ENCODE results near the gene BTNL3. TPM values are rescaled to one million over a fixed set of nuclear protein-coding genes. Genes with fewer than 3 reads are reported as not detected.
"Not testable (repeated sequence)": the region's sequence is repeated elsewhere in the genome, so short reads cannot be mapped to it uniquely, and the experiment has no call there.

The BTNL3 gene
- total RNA-seq, 2 donors from 2014 or later: 0.10 to 0.16 TPM

- Mint-ChIP-seq H3K4me1 (ENCODE audit: low read depth) (no peaks in the 10 kb centered on the region), H3K36me3 (ENCODE audit: insufficient read depth in 2 of 2) (peaks cover 0 to 3% of the 10 kb centered on the region in 2 donors), H3K4me3 (no peak overlapping the region), H3K27me3 (ENCODE audit: low read depth) (no peaks in the 10 kb centered on the region), H3K9me3 (peaks cover 0 to 2% of the 10 kb centered on the region in 2 donors), H3K27ac (no peak overlapping the region)
- ATAC-seq (replicated peaks in 1 of 2) (no peak), DNase-seq (no peak)
These were observed 1.6 kb downstream of the BTNL3 start for GRCh38 chr5:180990086-180990881.

- Mint-ChIP-seq H3K4me1 (ENCODE audit: low read depth) (no peaks in the 10 kb centered on the region), H3K27ac (no peak overlapping the region), H3K9me3 (peaks cover 0 to 2% of the 10 kb centered on the region in 2 donors), H3K4me3 (no peak overlapping the region), H3K36me3 (ENCODE audit: insufficient read depth in 2 of 2) (peaks cover 0 to 3% of the 10 kb centered on the region in 2 donors), H3K27me3 (ENCODE audit: low read depth) (no peaks in the 10 kb centered on the region)
- ATAC-seq (replicated peaks in 1 of 2) (no peak), DNase-seq (no peak)
These were observed 2.2 kb downstream of the BTNL3 start for GRCh38 chr5:180990882-180991242.

GRCh38 chr5:181001947-181002346, 13.3 kb downstream of the BTNL3 start:
- no peak overlapping the region for H3K4me3 Mint-ChIP-seq
- H3K4me1 Mint-ChIP-seq (ENCODE audit: low read depth): no peaks in the 10 kb centered on the region
- no peaks in the 10 kb centered on the region for H3K36me3 Mint-ChIP-seq (ENCODE audit: insufficient read depth in 2 of 2)

GRCh38 chr5:181005791-181006190, 17.1 kb downstream of the BTNL3 start:
- no peak for ATAC-seq (replicated peaks in 1 of 2)
- H3K9me3 Mint-ChIP-seq: no peaks in the 10 kb centered on the region
- no peak for DNase-seq
- no peaks in the 10 kb centered on the region for H3K27me3 Mint-ChIP-seq (ENCODE audit: low read depth)
- H3K36me3 Mint-ChIP-seq (ENCODE audit: insufficient read depth in 2 of 2): no peaks in the 10 kb centered on the region
- no peak overlapping the region for H3K4me3 Mint-ChIP-seq
- no peaks in the 10 kb centered on the region for H3K4me1 Mint-ChIP-seq (ENCODE audit: low read depth)
- H3K27ac Mint-ChIP-seq: no peak overlapping the region

More at GRCh38 chr5:181001947-181002346, 13.3 kb downstream of the BTNL3 start:
- no peak overlapping the region for H3K27ac Mint-ChIP-seq
- ATAC-seq (replicated peaks in 1 of 2) (no peak), DNase-seq (no peak)
- H3K27me3 Mint-ChIP-seq (ENCODE audit: low read depth): no peaks in the 10 kb centered on the region
- no peaks in the 10 kb centered on the region for H3K9me3 Mint-ChIP-seq

GRCh38 chr5:181008136-181008535, 19.5 kb downstream of the BTNL3 start:
- no peak overlapping the region for H3K4me3 Mint-ChIP-seq
- no peak for DNase-seq
- H3K27ac Mint-ChIP-seq: no peak overlapping the region
- no peak for ATAC-seq (replicated peaks in 1 of 2)
- no peaks in the 10 kb centered on the region for H3K4me1 Mint-ChIP-seq (ENCODE audit: low read depth)
- H3K27me3 Mint-ChIP-seq (ENCODE audit: low read depth): no peaks in the 10 kb centered on the region
- no peaks in the 10 kb centered on the region for H3K36me3 Mint-ChIP-seq (ENCODE audit: insufficient read depth in 2 of 2)
- H3K9me3 Mint-ChIP-seq: no peaks in the 10 kb centered on the region

GRCh38 chr5:181010018-181010417, 21.4 kb downstream of the BTNL3 start:
- not testable (repeated sequence) for DNase-seq; H3K36me3 Mint-ChIP-seq (ENCODE audit: insufficient read depth in 2 of 2); H3K9me3 Mint-ChIP-seq; ATAC-seq (replicated peaks in 1 of 2); H3K27me3 Mint-ChIP-seq (ENCODE audit: low read depth); H3K27ac Mint-ChIP-seq; H3K4me1 Mint-ChIP-seq (ENCODE audit: low read depth); H3K4me3 Mint-ChIP-seq

GRCh38 chr5:181014654-181015053, 26.0 kb downstream of the BTNL3 start:
- not testable (repeated sequence) for H3K9me3 Mint-ChIP-seq; ATAC-seq (replicated peaks in 1 of 2); H3K36me3 Mint-ChIP-seq (ENCODE audit: insufficient read depth in 2 of 2); DNase-seq; H3K27ac Mint-ChIP-seq; H3K4me3 Mint-ChIP-seq; H3K4me1 Mint-ChIP-seq (ENCODE audit: low read depth); H3K27me3 Mint-ChIP-seq (ENCODE audit: low read depth)

- not testable (repeated sequence) for H3K4me3 Mint-ChIP-seq; H3K27me3 Mint-ChIP-seq (ENCODE audit: low read depth); H3K4me1 Mint-ChIP-seq (ENCODE audit: low read depth); DNase-seq; ATAC-seq (replicated peaks in 1 of 2); H3K27ac Mint-ChIP-seq
- Mint-ChIP-seq H3K36me3 (ENCODE audit: insufficient read depth in 2 of 2) (peaks cover 4 to 13% of the 10 kb centered on the region in 2 donors), H3K9me3 (peaks cover 9 to 14% of the 10 kb centered on the region in 2 donors)
These were observed 28.8 kb downstream of the BTNL3 start for GRCh38 chr5:181017448-181017847.

GRCh38 chr5:181020688-181021087, 32.0 kb downstream of the BTNL3 start:
- Mint-ChIP-seq H3K36me3 (ENCODE audit: insufficient read depth in 2 of 2) (peaks cover 6 to 18% of the 10 kb centered on the region in 2 donors), H3K27ac (no peak overlapping the region), H3K4me3 (no peak overlapping the region), H3K9me3 (peaks cover 12 to 19% of the 10 kb centered on the region in 2 donors), H3K4me1 (ENCODE audit: low read depth) (no peaks in the 10 kb centered on the region), H3K27me3 (ENCODE audit: low read depth) (peaks cover 9% of the 10 kb centered on the region)
- DNase-seq (no peak), ATAC-seq (replicated peaks in 1 of 2) (no peak)

- Mint-ChIP-seq H3K4me1 (ENCODE audit: low read depth) (no peaks in the 10 kb centered on the region), H3K4me3 (no peak overlapping the region), H3K9me3 (peaks cover 12 to 19% of the 10 kb centered on the region in 2 donors), H3K27ac (no peak overlapping the region), H3K36me3 (ENCODE audit: insufficient read depth in 2 of 2) (peaks cover 6 to 18% of the 10 kb centered on the region in 2 donors), H3K27me3 (ENCODE audit: low read depth) (peaks cover 6% of the 10 kb centered on the region)
- DNase-seq (no peak), ATAC-seq (replicated peaks in 1 of 2) (no peak)
These were observed 35.8 kb downstream of the BTNL3 start for GRCh38 chr5:181024245-181025064.

GRCh38 chr5:181027452-181028031, 38.9 kb downstream of the BTNL3 start:
- no peak overlapping the region for H3K27ac Mint-ChIP-seq
- ATAC-seq (replicated peaks in 1 of 2): no peak

GRCh38 chr5:181028032-181028819, 39.6 kb downstream of the BTNL3 start:
- peaks cover 14% of the 10 kb centered on the region for H3K27me3 Mint-ChIP-seq (ENCODE audit: low read depth)
- H3K36me3 Mint-ChIP-seq (ENCODE audit: insufficient read depth in 2 of 2): peaks cover 0 to 2% of the 10 kb centered on the region in 2 donors
- peaks cover 0 to 3% of the 10 kb centered on the region in 2 donors for H3K9me3 Mint-ChIP-seq
- DNase-seq (no peak), ATAC-seq (replicated peaks in 1 of 2) (no peak)
- no peak overlapping the region for H3K27ac Mint-ChIP-seq
- no peaks in the 10 kb centered on the region for H3K4me1 Mint-ChIP-seq (ENCODE audit: low read depth)
- no peak overlapping the region for H3K4me3 Mint-ChIP-seq

More at GRCh38 chr5:181027452-181028031, 38.9 kb downstream of the BTNL3 start:
- no peak overlapping the region for H3K4me3 Mint-ChIP-seq
- no peaks in the 10 kb centered on the region for H3K4me1 Mint-ChIP-seq (ENCODE audit: low read depth)
- peaks cover 4 to 7% of the 10 kb centered on the region in 2 donors for H3K9me3 Mint-ChIP-seq
- peaks cover 2 to 8% of the 10 kb centered on the region in 2 donors for H3K36me3 Mint-ChIP-seq (ENCODE audit: insufficient read depth in 2 of 2)
- no peak for DNase-seq
- H3K27me3 Mint-ChIP-seq (ENCODE audit: low read depth): peaks cover 14% of the 10 kb centered on the region

All from activated T-cell treated with anti-CD3 and anti-CD28 coated beads, Interleukin-2, amount 50 U/mL, for 72 hours (primary cell).